Activated gamma-delta T cell treated with anti-CD3 and anti-CD28 coated beads, Interleukin-2, amount 50 U/mL, for 16 hours (primary cell): ENCODE results near the gene ANKRD13D.
"Not testable (repeated sequence)": the region's sequence is repeated elsewhere in the genome, so short reads cannot be mapped to it uniquely, and the experiment has no call there.

Experiments
- DNase-seq: peaks from one replicate; pipeline ENCODE4 v3.0.0-alpha.2; 2020; ENCODE audit warnings: low read depth

The ANKRD13D gene

GRCh38 chr11:67317888-67318555, 28.9 kb downstream of the ANKRD13D start:
- DNase-seq = no peak

DNA sequence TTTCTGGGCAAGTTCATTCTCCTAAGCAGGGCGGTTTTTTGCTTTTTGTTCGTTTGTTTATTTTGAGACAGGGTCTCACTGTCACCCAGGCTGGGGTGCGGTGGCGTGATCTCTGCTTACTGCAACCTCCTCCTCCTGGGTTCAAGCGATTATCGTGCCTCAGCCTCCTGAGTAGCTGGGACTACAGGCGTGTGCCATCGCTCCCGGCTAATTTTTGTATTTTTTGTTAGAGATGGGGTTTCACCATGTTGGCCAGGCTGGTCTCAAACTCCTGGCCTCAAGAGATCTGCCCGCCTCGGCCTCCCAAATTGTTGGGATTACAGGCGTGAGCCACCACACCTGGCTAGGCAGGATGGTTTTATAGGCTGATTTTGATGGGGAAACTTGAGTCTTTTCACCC, 29.8 kb downstream of the ANKRD13D start:
- DNase-seq = not testable (repeated sequence)

DNA sequence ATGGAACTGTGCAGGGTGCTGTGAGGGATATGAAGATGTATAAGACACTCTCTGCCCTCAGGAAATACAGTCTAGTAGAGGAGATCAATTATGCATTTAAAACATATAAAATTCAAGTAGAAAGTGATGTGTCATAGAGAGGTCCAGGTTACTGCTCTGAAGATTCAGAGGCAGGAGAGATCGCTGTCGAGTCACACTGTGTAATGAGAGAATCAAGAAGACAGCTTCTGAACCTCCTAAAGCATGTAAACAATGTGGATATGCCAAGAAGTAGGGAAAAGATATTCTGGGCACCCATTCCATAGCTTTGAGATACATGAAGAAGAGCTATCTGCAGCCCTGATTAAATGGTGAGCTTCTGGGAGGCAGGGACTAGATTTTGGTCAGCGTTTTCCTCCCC, 30.9 kb downstream of the ANKRD13D start:
- DNase-seq = no peak

- DNase-seq = no peak
Observed at GRCh38 chr11:67320691-67321090, 31.6 kb downstream of the ANKRD13D start.

DNA sequence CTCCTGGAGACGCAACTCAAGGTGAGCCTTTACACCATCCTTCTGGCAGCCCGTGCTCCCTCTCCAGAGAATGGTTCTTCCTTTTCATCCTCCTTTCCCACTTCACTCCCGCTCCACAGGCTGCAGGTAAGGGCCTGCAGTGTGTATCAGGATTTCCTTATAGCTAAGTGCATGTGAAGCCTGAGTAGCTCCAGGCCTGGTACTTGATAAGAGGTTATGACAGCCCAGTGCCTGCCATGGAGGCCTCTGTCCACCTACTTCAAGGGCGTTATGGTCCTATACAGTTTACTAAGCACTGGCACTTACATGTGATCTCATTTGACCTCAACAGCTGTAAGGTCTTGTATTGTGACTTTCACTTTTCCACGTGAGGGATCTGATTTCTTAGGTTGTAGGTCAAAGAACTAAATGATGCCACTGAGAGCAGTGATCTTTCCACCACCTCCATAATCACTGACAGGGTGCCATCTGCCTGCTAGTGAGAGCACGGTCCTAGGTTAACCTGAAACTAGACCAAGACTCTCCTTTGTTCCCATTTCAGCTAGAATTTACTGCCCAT, 32.3 kb downstream of the ANKRD13D start:
- no peak for DNase-seq

DNA sequence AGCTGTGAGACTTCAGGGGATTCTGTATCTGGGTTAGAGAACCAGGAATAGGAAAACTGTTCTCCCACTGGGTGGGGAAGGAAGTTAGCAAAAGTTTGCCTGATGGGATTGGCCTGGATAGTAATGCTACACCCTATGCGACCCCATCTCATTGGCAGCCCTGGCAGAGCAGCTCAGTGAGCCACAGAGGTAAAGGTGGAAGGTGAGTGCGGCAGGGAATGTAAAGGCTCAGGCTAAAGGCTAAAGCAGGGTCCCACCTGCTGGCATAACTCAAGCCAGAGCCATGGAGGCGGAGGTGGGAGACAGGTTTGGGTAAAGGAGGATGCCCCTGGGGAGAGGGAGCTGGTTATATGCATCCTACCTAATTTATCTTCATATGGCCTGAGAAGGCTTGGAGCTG, 32.9 kb downstream of the ANKRD13D start:
- DNase-seq = no peak

- DNase-seq = no peak
Observed at GRCh38 chr11:67323526-67323925, 34.4 kb downstream of the ANKRD13D start.

GRCh38 chr11:67332081-67332691, 43.1 kb downstream of the ANKRD13D start:
- DNase-seq = no peak

DNA sequence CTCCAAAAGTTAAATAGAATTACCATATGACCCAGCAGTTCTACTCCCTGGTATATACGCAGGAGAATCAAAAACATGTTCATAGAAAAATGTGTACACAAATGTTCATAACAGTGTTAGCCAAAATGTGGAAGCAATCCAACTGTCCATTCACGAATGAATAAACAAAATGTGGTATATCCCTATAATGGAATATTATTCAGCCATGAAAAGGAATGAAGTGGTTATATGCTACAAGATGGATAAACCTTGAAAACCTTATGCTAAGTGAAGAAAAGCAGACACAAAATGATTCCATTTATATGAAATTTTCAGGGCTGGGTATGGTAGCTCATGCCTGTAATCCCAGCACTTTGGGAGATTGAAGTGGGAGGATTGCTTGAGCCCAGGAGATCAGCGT, 48.2 kb downstream of the ANKRD13D start:
- no peak for DNase-seq

GRCh38 chr11:67344264-67344663, 55.2 kb downstream of the ANKRD13D start:
- DNase-seq = no peak

- DNase-seq = no peak
Observed at GRCh38 chr11:67345247-67345919, 56.3 kb downstream of the ANKRD13D start.

- DNase-seq = no peak
Observed at GRCh38 chr11:67345920-67346819, 57.1 kb downstream of the ANKRD13D start.

DNA sequence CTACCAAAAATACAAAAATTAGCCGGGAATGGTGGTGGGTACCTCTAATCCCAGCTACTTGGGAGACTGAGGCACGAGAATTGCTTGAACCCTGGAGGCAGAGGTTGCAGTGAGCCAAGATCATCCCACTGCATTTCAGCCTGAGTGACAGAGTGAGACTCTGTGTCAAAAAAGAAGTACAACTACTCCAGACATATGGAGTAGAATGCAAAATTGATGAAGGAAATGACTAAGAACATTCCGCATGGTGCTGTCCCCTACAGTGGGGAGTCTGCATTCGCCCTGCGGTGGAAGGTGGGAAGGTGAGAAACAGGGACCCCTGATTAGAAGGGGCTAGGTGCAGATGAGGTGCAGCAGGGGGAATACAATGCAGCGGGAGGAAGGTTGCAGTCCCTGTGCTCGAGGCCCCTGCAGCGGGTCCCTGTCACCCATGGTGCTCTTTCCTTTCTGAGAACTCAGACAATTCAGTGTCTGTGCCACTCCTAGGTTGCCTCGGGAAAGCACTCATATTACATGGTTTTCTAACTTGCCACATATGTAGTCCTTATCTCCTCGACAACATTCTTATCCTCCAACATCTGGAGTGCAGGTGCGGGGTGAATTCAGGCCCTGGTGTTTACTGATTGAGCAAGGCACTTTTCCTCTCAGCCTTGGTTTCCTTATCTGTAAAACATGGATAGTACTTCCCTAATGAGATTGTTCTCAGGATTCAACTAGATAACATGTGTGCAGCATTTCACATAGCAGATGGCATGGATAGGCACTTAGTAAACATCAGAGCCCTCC, 59.1 kb downstream of the ANKRD13D start:
- DNase-seq = no peak

DNA sequence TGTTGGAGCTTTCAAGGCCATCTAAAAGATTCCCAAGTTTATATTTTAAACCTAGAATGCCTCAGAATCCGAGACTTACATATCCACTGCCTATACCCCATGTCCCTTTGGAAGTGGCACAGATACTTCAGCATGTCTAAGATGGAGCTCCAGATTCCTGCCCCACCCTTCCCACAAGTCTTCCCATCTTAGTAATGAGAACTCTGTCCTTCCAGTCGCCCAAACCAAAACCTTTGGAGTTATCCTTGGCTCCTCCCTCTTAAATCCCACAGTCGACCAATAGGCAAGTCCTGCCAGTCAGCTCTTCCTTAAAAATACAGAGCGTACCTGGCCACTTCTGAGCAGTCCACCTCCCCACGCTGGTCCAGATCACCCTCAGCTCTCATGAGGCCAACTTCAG, 59.9 kb downstream of the ANKRD13D start:
- no peak for DNase-seq

DNA sequence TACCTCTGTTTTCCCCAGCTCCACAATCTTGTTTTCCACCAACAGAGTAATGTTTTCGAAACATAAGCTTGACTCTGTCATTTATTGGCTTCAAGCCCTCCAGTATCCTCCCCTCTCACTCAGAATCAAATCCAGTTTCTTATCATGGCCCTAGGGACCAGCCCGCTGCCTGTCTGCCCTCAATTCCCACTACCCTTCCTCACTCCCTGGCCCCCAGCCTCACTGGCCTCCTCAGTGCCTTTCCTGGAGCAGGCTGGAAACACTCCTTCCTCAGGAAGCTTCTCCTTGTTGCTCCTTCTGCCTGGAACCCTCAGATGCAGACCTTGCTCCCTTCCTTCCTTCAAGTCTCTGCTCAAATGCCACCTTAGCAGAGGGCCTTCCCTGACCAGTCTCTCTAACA, 60.4 kb downstream of the ANKRD13D start:
- DNase-seq = no peak

- no peak for DNase-seq
Observed at GRCh38 chr11:67349928-67350465, 60.9 kb downstream of the ANKRD13D start.

- no peak for DNase-seq
Observed at GRCh38 chr11:67351275-67352005, 62.3 kb downstream of the ANKRD13D start.
